ENCODE measurements around the gene PER1. TPM values are rescaled to one million over a fixed set of nuclear protein-coding genes. Genes with fewer than 3 reads are reported as not detected.

The PER1 gene
- total and polyA plus RNA-seq, 2 of the 13 experiments (the other 11 are each of a cell fraction or from before 2014, with no cell fraction given), result 2.6 to 3.6 TPM

GRCh38 chr17:8138672-8139371, 13.4 kb downstream of the PER1 start (continued):
- TF ChIP-seq TFDP2 (CRISPR knock-in tag; IDR thresholded peaks at IDR 0.05) (peak; percentile 87), ZXDC (CRISPR knock-in tag; IDR thresholded peaks at IDR 0.05) (0 out of 2 replicates have a peak, but pooled peaks have one; percentile 74), FOXO4 (CRISPR knock-in tag; conservative IDR thresholded peaks at IDR 0.05) (no peak), ZNF749 (CRISPR knock-in tag; IDR thresholded peaks at IDR 0.05; ENCODE audit: borderline replicate concordance) (peak; percentile 40; the same call in 1 of the 2 replicates), ZNF772 (CRISPR knock-in tag; IDR thresholded peaks at IDR 0.05) (no peak), TGIF2 (CRISPR knock-in tag; IDR thresholded peaks at IDR 0.05) (0 out of 2 replicates have a peak, but pooled peaks have one; percentile 14), SSRP1 (CRISPR knock-in tag; IDR thresholded peaks at IDR 0.05) (peak; percentile 100), ZNF430 (CRISPR knock-in tag; IDR thresholded peaks at IDR 0.05) (peak; percentile 92), HOXA3 (CRISPR knock-in tag; IDR thresholded peaks at IDR 0.05) (peak; percentile 77), ZNF556 (CRISPR knock-in tag; IDR thresholded peaks at IDR 0.05; ENCODE audit: borderline replicate concordance) (peak; percentile 80; the same call in 1 of the 2 replicates), ZNF558 (CRISPR knock-in tag; IDR thresholded peaks at IDR 0.05; ENCODE audit: borderline replicate concordance) (no peak; the same call in 1 of the 2 replicates), U2AF1 (optimal IDR thresholded peaks at IDR 0.05; ENCODE audit: low read depth, low read length) (peak; percentile 50), ZNF609 (CRISPR knock-in tag; IDR thresholded peaks at IDR 0.05; ENCODE audit: borderline replicate concordance) (peak; percentile 38; the same call in 1 of the 2 replicates), ZNF670 (CRISPR knock-in tag; IDR thresholded peaks at IDR 0.05; ENCODE audit: borderline replicate concordance) (0 out of 2 replicates have a peak, but pooled peaks have one; percentile 45), ZNF441 (CRISPR knock-in tag; IDR thresholded peaks at IDR 0.05; ENCODE audit: borderline replicate concordance) (peak; percentile 80; the same call in 1 of the 2 replicates), ZNF710 (CRISPR knock-in tag; IDR thresholded peaks at IDR 0.05; ENCODE audit: borderline replicate concordance) (peak; percentile 78; the same call in 1 of the 2 replicates)

Data from HepG2 (cell line).